Nephron (organoid): ENCODE measurements around the gene MACROD2.

Source experiments
- H3K27ac Mint-ChIP-seq, 3 experiments: 2 replicates each; pipeline ENCODE4 v1.8.0; 2020; ENCODE audit warnings: mixed read lengths in 3 of 3, mild to moderate bottlenecking in 2 of 3, moderate library complexity in 1 of 3
- H3K27me3 Mint-ChIP-seq: 2 replicates; pipeline ENCODE4 v1.8.0; 2021; ENCODE audit warnings: low read depth, mild to moderate bottlenecking, moderate library complexity, mixed read lengths
- H3K36me3 Mint-ChIP-seq: 2 replicates; pipeline ENCODE4 v1.8.0; 2020; ENCODE audit warnings: low read depth, mixed read lengths
- H3K4me1 Mint-ChIP-seq: 2 replicates; pipeline ENCODE4 v1.8.0; 2020; ENCODE audit warnings: mixed read lengths
- H3K4me3 Mint-ChIP-seq, 3 experiments: 2 replicates each; pipeline ENCODE4 v1.8.0; 2020; ENCODE audit warnings: mild to moderate bottlenecking in 3 of 3, mixed read lengths in 3 of 3, moderate library complexity in 2 of 3
- H3K9me3 Mint-ChIP-seq: 2 replicates; pipeline ENCODE4 v1.8.0; 2020; ENCODE audit warnings: mixed read lengths
- TF ChIP-seq, protein P1 (sequence below), 3 experiments: fragments of 200-600 bp; sonication (generic); IDR thresholded peaks; one replicate each; pipeline ENCODE4 v1.5.0; 2021; ENCODE audit warnings: antibody characterized with exemption in 3 of 3; ENCODE audit not compliant: unreplicated experiment in 3 of 3

Gene MACROD2

GRCh38 chr20:14816471-14816870 is 821.2 kb downstream of the MACROD2 start:
- no peak overlapping the region for H3K27ac Mint-ChIP-seq
- peaks cover 13% of the 10 kb centered on the region for H3K9me3 Mint-ChIP-seq
- H3K4me3 Mint-ChIP-seq, result no peak overlapping the region
- no peaks in the 10 kb centered on the region for H3K36me3 Mint-ChIP-seq
- TF ChIP-seq, protein P1, sequence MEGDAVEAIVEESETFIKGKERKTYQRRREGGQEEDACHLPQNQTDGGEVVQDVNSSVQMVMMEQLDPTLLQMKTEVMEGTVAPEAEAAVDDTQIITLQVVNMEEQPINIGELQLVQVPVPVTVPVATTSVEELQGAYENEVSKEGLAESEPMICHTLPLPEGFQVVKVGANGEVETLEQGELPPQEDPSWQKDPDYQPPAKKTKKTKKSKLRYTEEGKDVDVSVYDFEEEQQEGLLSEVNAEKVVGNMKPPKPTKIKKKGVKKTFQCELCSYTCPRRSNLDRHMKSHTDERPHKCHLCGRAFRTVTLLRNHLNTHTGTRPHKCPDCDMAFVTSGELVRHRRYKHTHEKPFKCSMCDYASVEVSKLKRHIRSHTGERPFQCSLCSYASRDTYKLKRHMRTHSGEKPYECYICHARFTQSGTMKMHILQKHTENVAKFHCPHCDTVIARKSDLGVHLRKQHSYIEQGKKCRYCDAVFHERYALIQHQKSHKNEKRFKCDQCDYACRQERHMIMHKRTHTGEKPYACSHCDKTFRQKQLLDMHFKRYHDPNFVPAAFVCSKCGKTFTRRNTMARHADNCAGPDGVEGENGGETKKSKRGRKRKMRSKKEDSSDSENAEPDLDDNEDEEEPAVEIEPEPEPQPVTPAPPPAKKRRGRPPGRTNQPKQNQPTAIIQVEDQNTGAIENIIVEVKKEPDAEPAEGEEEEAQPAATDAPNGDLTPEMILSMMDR (IDR thresholded peaks at IDR 0.05; ENCODE audit: unreplicated experiment in 3 of 3), result no peak
- no peaks in the 10 kb centered on the region for H3K27me3 Mint-ChIP-seq
- H3K4me1 Mint-ChIP-seq, result no peaks in the 10 kb centered on the region

- Mint-ChIP-seq H3K4me3 (no peak overlapping the region), H3K4me1 (no peaks in the 10 kb centered on the region), H3K27me3 (no peaks in the 10 kb centered on the region), H3K9me3 (peaks cover 9% of the 10 kb centered on the region), H3K36me3 (no peaks in the 10 kb centered on the region), H3K27ac (no peak overlapping the region)
- TF ChIP-seq, protein P1 (IDR thresholded peaks at IDR 0.05; ENCODE audit: unreplicated experiment in 3 of 3), result no peak
Observed at GRCh38 chr20:14817101-14817500, 821.8 kb downstream of the MACROD2 start.

DNA sequence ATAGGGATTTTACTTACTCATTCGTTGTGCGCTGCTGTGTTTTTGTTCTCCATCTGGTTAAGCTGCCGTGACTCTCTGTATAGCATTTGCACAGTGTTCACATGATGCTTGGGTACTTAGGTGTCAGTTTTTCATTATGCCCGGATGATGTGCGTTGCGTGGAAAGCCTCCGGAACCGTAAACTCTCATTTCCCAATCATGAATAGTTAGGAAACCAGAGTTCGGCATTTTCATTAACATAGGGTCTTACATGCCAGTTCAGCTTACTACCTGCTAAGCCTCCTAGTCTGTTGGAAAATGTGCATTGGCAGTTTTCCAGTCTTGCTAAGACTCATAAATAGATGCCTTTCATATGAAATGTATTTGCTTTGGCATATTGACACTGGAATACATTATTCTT is 825.5 kb downstream of the MACROD2 start:
- Mint-ChIP-seq H3K4me1 (no peaks in the 10 kb centered on the region), H3K4me3 (no peak overlapping the region), H3K9me3 (peaks cover 3% of the 10 kb centered on the region), H3K27ac (peak overlapping the region in 1 of 3 experiments; percentile 5), H3K36me3 (no peaks in the 10 kb centered on the region), H3K27me3 (no peaks in the 10 kb centered on the region)
- TF ChIP-seq, protein P1 (IDR thresholded peaks at IDR 0.05; ENCODE audit: unreplicated experiment in 3 of 3), result no peak

- no peaks in the 10 kb centered on the region for H3K36me3 Mint-ChIP-seq
- TF ChIP-seq, protein P1 (IDR thresholded peaks at IDR 0.05; ENCODE audit: unreplicated experiment in 3 of 3), result no peak
- H3K27ac Mint-ChIP-seq, result no peak overlapping the region
- H3K4me3 Mint-ChIP-seq, result no peak overlapping the region
- H3K9me3 Mint-ChIP-seq, result peaks cover 3% of the 10 kb centered on the region
- H3K27me3 Mint-ChIP-seq, result no peaks in the 10 kb centered on the region
- H3K4me1 Mint-ChIP-seq, result no peaks in the 10 kb centered on the region
Observed at GRCh38 chr20:14821251-14821650, 825.9 kb downstream of the MACROD2 start.

- no peaks in the 10 kb centered on the region for H3K27me3 Mint-ChIP-seq
Observed at GRCh38 chr20:14824996-14825395, 829.7 kb downstream of the MACROD2 start.

More at GRCh38 chr20:14824996-14825395, 829.7 kb downstream of the MACROD2 start:
- no peak overlapping the region for H3K27ac Mint-ChIP-seq
- no peaks in the 10 kb centered on the region for H3K4me1 Mint-ChIP-seq
- H3K36me3 Mint-ChIP-seq, result no peaks in the 10 kb centered on the region
- TF ChIP-seq, protein P1 (IDR thresholded peaks at IDR 0.05; ENCODE audit: unreplicated experiment in 3 of 3), result no peak
- H3K9me3 Mint-ChIP-seq, result peaks cover 3% of the 10 kb centered on the region
- no peak overlapping the region for H3K4me3 Mint-ChIP-seq
